ENCODE measurements around the gene PKP3. TPM values are rescaled to one million over a fixed set of nuclear protein-coding genes. Genes with fewer than 3 reads are reported as not detected.

The PKP3 gene
- total RNA-seq, 1 experiment from 2014 or later: 177 TPM

- Mint-ChIP-seq H3K9me3 (ENCODE audit: unreplicated experiment) (no peaks in the 10 kb centered on the region), H3K27ac (ENCODE audit: low read depth, unreplicated experiment) (no peak overlapping the region), H3K27me3 (ENCODE audit: insufficient read depth, unreplicated experiment) (no peaks in the 10 kb centered on the region), H3K4me3 (ENCODE audit: unreplicated experiment) (no peak overlapping the region), H3K36me3 (ENCODE audit: insufficient read depth, unreplicated experiment) (peaks cover 30% of the 10 kb centered on the region), H3K4me1 (ENCODE audit: insufficient read depth, unreplicated experiment) (peaks cover 7% of the 10 kb centered on the region)
- no peak for DNase-seq (ENCODE audit: unreplicated experiment)
- CTCF ChIA-PET: no interaction called here
- POLR2A ChIA-PET: interaction anchor here (0.6 kb wide), 1 partner anchor 9 kb away, joined by 3 read pairs; no protein-coding TSS in a partner anchor
- intact Hi-C loops (cut with micrococcal nuclease): no loop called here
- BruUV-seq (replicated peaks): no TSS peak
- no peak for TF ChIP-seq CTCF (IDR thresholded peaks at IDR 0.05; ENCODE audit: unreplicated experiment)
Measured at GRCh38 chr11:373716-374551, 20.1 kb upstream of the PKP3 start.

- H3K27me3 Mint-ChIP-seq (ENCODE audit: insufficient read depth, unreplicated experiment): no peaks in the 10 kb centered on the region
- TF ChIP-seq CTCF (IDR thresholded peaks at IDR 0.05; ENCODE audit: unreplicated experiment): no peak
- ChIA-PET CTCF (interaction anchor here (0.7 kb wide), 1 partner anchor 69 kb away, joined by 3 read pairs; no protein-coding TSS in a partner anchor), POLR2A (interaction anchor here (0.9 kb wide), 1 partner anchor 168 kb away, joined by 3 read pairs; the partner anchor contains the start of genes BET1L and RIC8A)
- H3K9me3 Mint-ChIP-seq (ENCODE audit: unreplicated experiment): no peaks in the 10 kb centered on the region
- H3K4me1 Mint-ChIP-seq (ENCODE audit: insufficient read depth, unreplicated experiment): peaks cover 7% of the 10 kb centered on the region
- H3K36me3 Mint-ChIP-seq (ENCODE audit: insufficient read depth, unreplicated experiment): peaks cover 41% of the 10 kb centered on the region
- no TSS peak for BruUV-seq (replicated peaks)
- H3K27ac Mint-ChIP-seq (ENCODE audit: low read depth, unreplicated experiment): no peak overlapping the region
- no peak overlapping the region for H3K4me3 Mint-ChIP-seq (ENCODE audit: unreplicated experiment)
- intact Hi-C loops (cut with micrococcal nuclease): no loop called here
- DNase-seq (ENCODE audit: unreplicated experiment): no peak
Measured at GRCh38 chr11:375065-376025, 18.7 kb upstream of the PKP3 start.

- Mint-ChIP-seq H3K4me1 (ENCODE audit: insufficient read depth, unreplicated experiment) (peaks cover 1% of the 10 kb centered on the region), H3K36me3 (ENCODE audit: insufficient read depth, unreplicated experiment) (peaks cover 49% of the 10 kb centered on the region), H3K9me3 (ENCODE audit: unreplicated experiment) (no peaks in the 10 kb centered on the region), H3K27ac (ENCODE audit: low read depth, unreplicated experiment) (no peak overlapping the region), H3K4me3 (ENCODE audit: unreplicated experiment) (no peak overlapping the region), H3K27me3 (ENCODE audit: insufficient read depth, unreplicated experiment) (no peaks in the 10 kb centered on the region)
- ChIA-PET CTCF (interaction anchor here (1.1 kb wide), 1 partner anchor 11 kb away, joined by 3 read pairs; no protein-coding TSS in a partner anchor), POLR2A (interaction anchor here (0.5 to 0.6 kb wide), 2 partner anchors 15 to 143 kb away, joined by 3 to 4 read pairs; no protein-coding TSS in a partner anchor)
- intact Hi-C loops (cut with micrococcal nuclease): no loop called here
- no peak for DNase-seq (ENCODE audit: unreplicated experiment)
- no TSS peak for BruUV-seq (replicated peaks)
- no peak for TF ChIP-seq CTCF (IDR thresholded peaks at IDR 0.05; ENCODE audit: unreplicated experiment)
Measured at GRCh38 chr11:376531-377173, 17.4 kb upstream of the PKP3 start.
